NCI-H146 treated with DMSO at 0.1 percent for 48 hours (cell line): ENCODE results near the gene STIL.

Experiments used
- DNase-seq: peaks from one replicate; lab custom pipeline; 2025; ENCODE audit not compliant: unreplicated experiment; lab: John Stamatoyannopoulos, UW

STIL gene

GRCh38 chr1:47238935-47239592 lies 74.9 kb downstream of the STIL start:
- DNase-seq, result no peak

GRCh38 chr1:47235806-47236205 lies 78.1 kb downstream of the STIL start:
- DNase-seq, result no peak

GRCh38 chr1:47235241-47235681 lies 78.7 kb downstream of the STIL start:
- DNase-seq, result no peak

GRCh38 chr1:47233186-47233585 lies 80.8 kb downstream of the STIL start:
- no peak for DNase-seq

GRCh38 chr1:47232187-47232874 lies 81.6 kb downstream of the STIL start, which contains the start of gene TAL1:
TSS of gene TAL1 (minus strand) at chr1:47232225. CDS start at chr1:47225888, 6,337 bp downstream.
- no peak for DNase-seq

GRCh38 chr1:47231301-47232186 lies 82.4 kb downstream of the STIL start:
- no peak for DNase-seq

- no peak for DNase-seq
Observed at GRCh38 chr1:47230692-47231300, 83.2 kb downstream of the STIL start.

- no peak for DNase-seq
Observed at GRCh38 chr1:47229886-47230691, 83.9 kb downstream of the STIL start.

GRCh38 chr1:47229031-47229885 lies 84.7 kb downstream of the STIL start:
- no peak for DNase-seq

GRCh38 chr1:47228644-47229030 lies 85.3 kb downstream of the STIL start:
- no peak for DNase-seq

- no peak for DNase-seq
Observed at GRCh38 chr1:47227341-47228232, 86.4 kb downstream of the STIL start.

- DNase-seq, result no peak
Observed at GRCh38 chr1:47226839-47227215, 87.1 kb downstream of the STIL start.

GRCh38 chr1:47226121-47226838 lies 87.7 kb downstream of the STIL start:
- DNase-seq, result no peak

GRCh38 chr1:47225430-47226100 lies 88.4 kb downstream of the STIL start:
- DNase-seq, result no peak

GRCh38 chr1:47224676-47225399 lies 89.1 kb downstream of the STIL start:
- DNase-seq, result no peak

- DNase-seq, result no peak
Observed at GRCh38 chr1:47223921-47224675, 89.8 kb downstream of the STIL start.
